Neural cell (in vitro differentiated cells): ENCODE results near the gene PRKCSH. TPM values are rescaled to one million over a fixed set of nuclear protein-coding genes. Genes with fewer than 3 reads are reported as not detected.

Experiments
- H2AFZ ChIP-seq: fragments of 200-600, 300-800 bp; sonication (generic), shearing (Covaris generic); 2 replicates; pipeline ENCODE4 v1.6.0; 2014; ENCODE audit warnings: low read depth, mild to moderate bottlenecking, antibody characterized with exemption, low read length, moderate library complexity
- H3F3A ChIP-seq: fragments of 200-600 bp; shearing (Covaris generic); 2 replicates; pipeline ENCODE4 v1.6.1; 2016; ENCODE audit warnings: mild to moderate bottlenecking, moderate library complexity, mixed read lengths, antibody characterized with exemption, low read length; ENCODE audit not compliant: insufficient read depth, poor library complexity, severe bottlenecking
- H3K27ac ChIP-seq: fragments of 200-600, 300-800 bp; sonication (generic), shearing (Covaris generic); 2 replicates; pipeline ENCODE4 v1.5.1; 2014; ENCODE audit warnings: mild to moderate bottlenecking, low read length, moderate library complexity
- H3K27me3 ChIP-seq: fragments of 300-800, 200-600 bp; sonication (generic), shearing (Covaris generic); 2 replicates; pipeline ENCODE4 v1.6.0; 2014; ENCODE audit warnings: mild to moderate bottlenecking, low read depth, low read length, moderate library complexity; ENCODE audit not compliant: insufficient read depth
- H3K36me3 ChIP-seq: fragments of 300-800, 200-600 bp; sonication (generic), shearing (Covaris generic); 2 replicates; pipeline ENCODE4 v1.5.1; 2014; ENCODE audit warnings: mild to moderate bottlenecking, antibody characterized with exemption, low read length, moderate library complexity; ENCODE audit not compliant: insufficient read depth
- H3K4me2 ChIP-seq: fragments of 300-800, 200-600 bp; sonication (generic), shearing (Covaris generic); 2 replicates; pipeline ENCODE4 v1.6.0; 2014; ENCODE audit warnings: mild to moderate bottlenecking, low read length
- H3K4me3 ChIP-seq: fragments of 300-800, 200-600 bp; sonication (generic), shearing (Covaris generic); 2 replicates; pipeline ENCODE4 v1.5.1; 2014; ENCODE audit warnings: mild to moderate bottlenecking, low read length, moderate library complexity
- H3K79me2 ChIP-seq: fragments of 200-600 bp; shearing (Covaris generic); replicated peaks from 2 replicates; pipeline ENCODE4 v1.6.0; 2014; ENCODE audit warnings: mild to moderate bottlenecking, low read length, moderate library complexity; ENCODE audit not compliant: insufficient read depth
- H3K9ac ChIP-seq: fragments of 300-800, 200-600 bp; sonication (generic), shearing (Covaris generic); 2 replicates; pipeline ENCODE4 v1.6.1; 2016; ENCODE audit warnings: mild to moderate bottlenecking, low read length, mixed read lengths
- H3K9me2 ChIP-seq: fragments of 200-600 bp; shearing (Covaris generic); 2 replicates; pipeline ENCODE4 v1.6.1; 2016; ENCODE audit warnings: mild to moderate bottlenecking, low read length, mixed read lengths; ENCODE audit not compliant: insufficient read depth
- H3K9me3 ChIP-seq: fragments of 200-600, 300-800 bp; sonication (generic), shearing (Covaris generic); 2 replicates; pipeline ENCODE4 v1.6.1; 2016; ENCODE audit warnings: mild to moderate bottlenecking, mixed run types, low read length, moderate library complexity, mixed read lengths
- H4K20me1 ChIP-seq: fragments of 200-600 bp; shearing (Covaris generic); 2 replicates; pipeline ENCODE4 v1.6.1; 2016; ENCODE audit warnings: mild to moderate bottlenecking, mixed run types; ENCODE audit not compliant: insufficient read depth
- EP300 ChIP-seq: fragments of 450-650 bp; conservative IDR thresholded peaks from 2 replicates; pipeline ENCODE4 v1.6.1; 2014; ENCODE audit warnings: antibody characterized with exemption, mild to moderate bottlenecking, moderate library complexity; ENCODE audit not compliant: poor library complexity, severe bottlenecking
- EZH2 ChIP-seq: fragments of 200-600, 300-800 bp; shearing (Covaris generic), sonication (generic); IDR thresholded peaks from 2 replicates; pipeline ENCODE4 v1.6.1; 2014; ENCODE audit warnings: antibody characterized with exemption, low read length, borderline replicate concordance, mild to moderate bottlenecking; ENCODE audit not compliant: insufficient read depth, poor library complexity, severe bottlenecking
- MXI1 ChIP-seq: fragments of 450-650 bp; conservative IDR thresholded peaks from 2 replicates; pipeline ENCODE4 v1.6.1; 2014; ENCODE audit warnings: antibody characterized with exemption, mild to moderate bottlenecking; ENCODE audit not compliant: poor library complexity, severe bottlenecking
- POLR2AphosphoS5 ChIP-seq: IDR thresholded peaks from 2 replicates; pipeline ENCODE4 v1.6.1; 2012
- RAD21 ChIP-seq: fragments of 450-650 bp; conservative IDR thresholded peaks from 2 replicates; pipeline ENCODE4 v1.6.1; 2014; ENCODE audit warnings: antibody characterized with exemption, mild to moderate bottlenecking, moderate library complexity
- REST ChIP-seq: IDR thresholded peaks from 2 replicates; pipeline ENCODE4 v1.6.1; 2012; ENCODE audit warnings: borderline replicate concordance
- SMC3 ChIP-seq: fragments of 450-650 bp; conservative IDR thresholded peaks from 2 replicates; pipeline ENCODE4 v1.6.1; 2014; ENCODE audit warnings: antibody characterized with exemption, mild to moderate bottlenecking, moderate library complexity; ENCODE audit not compliant: poor library complexity
- TAF1 ChIP-seq: IDR thresholded peaks from 2 replicates; pipeline ENCODE4 v1.6.1; 2012; ENCODE audit warnings: low read depth
- polyA plus RNA-seq: library from polyadenylated mRNA; depleted of rRNA; stranded (reverse); fragments of >200 nt; gene quantifications from 2 replicates; pipeline ENCODE4 v1.2.3, GENCODE V29; 2014
- TF ChIP-seq, protein P1 (sequence below): fragments of 450-650 bp; IDR thresholded peaks from 2 replicates; pipeline ENCODE4 v1.5.1; 2014; ENCODE audit warnings: antibody characterized with exemption, mild to moderate bottlenecking, moderate library complexity; ENCODE audit not compliant: poor library complexity, severe bottlenecking

PRKCSH gene
- polyA plus RNA-seq, 1 donor from 2014 or later: 29.6 TPM

GRCh38 chr19:11444059-11444458, 8.6 kb downstream of the PRKCSH start:
- Histone ChIP-seq H3K9ac (no peak overlapping the region), H3K4me2 (no peak overlapping the region), H4K20me1 (no peaks in the 10 kb centered on the region), H3K27ac (no peak overlapping the region), H2AFZ (no peak overlapping the region), H3K36me3 (no peaks in the 10 kb centered on the region), H3K9me3 (no peaks in the 10 kb centered on the region), H3K79me2 (no peaks in the 10 kb centered on the region), H3K4me3 (no peak overlapping the region), H3F3A (no peaks in the 10 kb centered on the region), H3K9me2 (no peaks in the 10 kb centered on the region), H3K27me3 (no peaks in the 10 kb centered on the region)
- TF ChIP-seq EP300 (no peak), TAF1 (no peak), RAD21 (no peak), SMC3 (no peak)

GRCh38 chr19:11445141-11445540, 9.7 kb downstream of the PRKCSH start:
- Histone ChIP-seq H3K9me2 (no peaks in the 10 kb centered on the region), H3K27ac (no peak overlapping the region), H3K36me3 (no peaks in the 10 kb centered on the region), H3K9me3 (no peaks in the 10 kb centered on the region), H2AFZ (no peak overlapping the region), H3K79me2 (no peaks in the 10 kb centered on the region), H3K9ac (no peak overlapping the region), H4K20me1 (no peaks in the 10 kb centered on the region), H3F3A (no peaks in the 10 kb centered on the region), H3K4me2 (no peak overlapping the region), H3K4me3 (no peak overlapping the region), H3K27me3 (no peaks in the 10 kb centered on the region)
- TF ChIP-seq MXI1 (no peak), EP300 (no peak), TAF1 (no peak), EZH2 (no peak), SMC3 (no peak), POLR2AphosphoS5 (no peak), RAD21 (no peak), REST (no peak)
- TF ChIP-seq, protein P1, sequence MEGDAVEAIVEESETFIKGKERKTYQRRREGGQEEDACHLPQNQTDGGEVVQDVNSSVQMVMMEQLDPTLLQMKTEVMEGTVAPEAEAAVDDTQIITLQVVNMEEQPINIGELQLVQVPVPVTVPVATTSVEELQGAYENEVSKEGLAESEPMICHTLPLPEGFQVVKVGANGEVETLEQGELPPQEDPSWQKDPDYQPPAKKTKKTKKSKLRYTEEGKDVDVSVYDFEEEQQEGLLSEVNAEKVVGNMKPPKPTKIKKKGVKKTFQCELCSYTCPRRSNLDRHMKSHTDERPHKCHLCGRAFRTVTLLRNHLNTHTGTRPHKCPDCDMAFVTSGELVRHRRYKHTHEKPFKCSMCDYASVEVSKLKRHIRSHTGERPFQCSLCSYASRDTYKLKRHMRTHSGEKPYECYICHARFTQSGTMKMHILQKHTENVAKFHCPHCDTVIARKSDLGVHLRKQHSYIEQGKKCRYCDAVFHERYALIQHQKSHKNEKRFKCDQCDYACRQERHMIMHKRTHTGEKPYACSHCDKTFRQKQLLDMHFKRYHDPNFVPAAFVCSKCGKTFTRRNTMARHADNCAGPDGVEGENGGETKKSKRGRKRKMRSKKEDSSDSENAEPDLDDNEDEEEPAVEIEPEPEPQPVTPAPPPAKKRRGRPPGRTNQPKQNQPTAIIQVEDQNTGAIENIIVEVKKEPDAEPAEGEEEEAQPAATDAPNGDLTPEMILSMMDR: no peak

GRCh38 chr19:11446271-11446651, 10.8 kb downstream of the PRKCSH start:
- H4K20me1 ChIP-seq: no peaks in the 10 kb centered on the region

More at GRCh38 chr19:11446271-11446651, 10.8 kb downstream of the PRKCSH start:
- Histone ChIP-seq H3K27ac (no peak overlapping the region), H3F3A (peaks cover 3% of the 10 kb centered on the region), H3K9ac (no peak overlapping the region), H3K9me2 (no peaks in the 10 kb centered on the region), H3K36me3 (no peaks in the 10 kb centered on the region), H3K4me3 (no peak overlapping the region), H2AFZ (no peak overlapping the region), H3K9me3 (no peaks in the 10 kb centered on the region), H3K79me2 (no peaks in the 10 kb centered on the region), H3K27me3 (no peaks in the 10 kb centered on the region), H3K4me2 (no peak overlapping the region)
- no peak for TF ChIP-seq RAD21
- no peak for TF ChIP-seq EZH2
- TF ChIP-seq REST: no peak
- TF ChIP-seq POLR2AphosphoS5: no peak
- TF ChIP-seq EP300: no peak
- TF ChIP-seq, protein P1: no peak
- no peak for TF ChIP-seq SMC3
- no peak for TF ChIP-seq TAF1
- TF ChIP-seq MXI1: no peak
